Mammary epithelial cell (primary cell): ENCODE data around the gene CYP24A1.

Experiments used
- EZH2 ChIP-seq: IDR thresholded peaks from 2 replicates; pipeline ENCODE4 v1.6.1; 2012; ENCODE audit warnings: low read length, inconsistent platforms, borderline replicate concordance
- TF ChIP-seq, protein P1 (sequence below), 2 donors: IDR thresholded peaks in 1 of 2; conservative IDR thresholded peaks in 1 of 2; 2 replicates each; pipeline ENCODE4 v1.5.1; 2011 to 2012; ENCODE audit warnings: inconsistent platforms in 2 of 2, low read length in 2 of 2, mild to moderate bottlenecking in 2 of 2, control low read depth in 1 of 2, low read depth in 1 of 2; ENCODE audit not compliant: insufficient read depth in 1 of 2; ENCODE audit errors: extremely low read depth in 1 of 2

DNA sequence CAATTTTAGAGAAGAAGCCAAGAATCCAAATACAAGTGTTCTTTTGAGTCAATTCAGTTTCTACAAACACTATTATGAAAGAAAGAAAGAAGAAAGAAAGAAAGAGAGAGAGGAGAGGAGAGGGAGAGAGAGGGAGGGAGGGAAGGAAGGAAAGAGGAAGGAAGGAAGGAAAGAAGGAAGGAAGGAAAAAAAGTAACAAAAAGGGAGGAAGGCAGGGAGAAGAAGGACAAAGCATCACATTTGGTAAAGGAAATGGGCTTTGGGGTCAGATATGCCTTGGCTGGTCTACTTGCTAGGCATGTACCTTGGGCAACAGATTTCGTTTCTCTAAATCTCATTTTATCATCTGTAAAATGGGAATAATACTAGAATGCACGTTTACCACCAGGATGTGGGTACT is 54.0 kb downstream of the CYP24A1 start:
- TF ChIP-seq, protein P1, sequence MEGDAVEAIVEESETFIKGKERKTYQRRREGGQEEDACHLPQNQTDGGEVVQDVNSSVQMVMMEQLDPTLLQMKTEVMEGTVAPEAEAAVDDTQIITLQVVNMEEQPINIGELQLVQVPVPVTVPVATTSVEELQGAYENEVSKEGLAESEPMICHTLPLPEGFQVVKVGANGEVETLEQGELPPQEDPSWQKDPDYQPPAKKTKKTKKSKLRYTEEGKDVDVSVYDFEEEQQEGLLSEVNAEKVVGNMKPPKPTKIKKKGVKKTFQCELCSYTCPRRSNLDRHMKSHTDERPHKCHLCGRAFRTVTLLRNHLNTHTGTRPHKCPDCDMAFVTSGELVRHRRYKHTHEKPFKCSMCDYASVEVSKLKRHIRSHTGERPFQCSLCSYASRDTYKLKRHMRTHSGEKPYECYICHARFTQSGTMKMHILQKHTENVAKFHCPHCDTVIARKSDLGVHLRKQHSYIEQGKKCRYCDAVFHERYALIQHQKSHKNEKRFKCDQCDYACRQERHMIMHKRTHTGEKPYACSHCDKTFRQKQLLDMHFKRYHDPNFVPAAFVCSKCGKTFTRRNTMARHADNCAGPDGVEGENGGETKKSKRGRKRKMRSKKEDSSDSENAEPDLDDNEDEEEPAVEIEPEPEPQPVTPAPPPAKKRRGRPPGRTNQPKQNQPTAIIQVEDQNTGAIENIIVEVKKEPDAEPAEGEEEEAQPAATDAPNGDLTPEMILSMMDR (conservative IDR thresholded peaks at IDR 0.05 in 1 of 2, IDR thresholded peaks at IDR 0.05 in 1 of 2; ENCODE audit: extremely low read depth in 1 of 2, insufficient read depth in 1 of 2, low read depth in 1 of 2, low read length in 2 of 2), result no peak
- TF ChIP-seq EZH2, result no peak
